LNCaP clone FGC (cell line): ENCODE measurements around the gene TMEM185A.
"Not testable (repeated sequence)": the region's sequence is repeated elsewhere in the genome, so short reads cannot be mapped to it uniquely, and the experiment has no call there.

Source experiments
- DNase-seq: peaks from one replicate; pipeline ENCODE4 v3.0.0-alpha.2; 2011; ENCODE audit warnings: low read depth
- H3K4me3 ChIP-seq: 2 replicates; pipeline ENCODE4 v1.5.1; 2011; ENCODE audit warnings: mild to moderate bottlenecking, low read depth, low read length, control low read depth
- CTCF ChIP-seq: IDR thresholded peaks from 2 replicates; pipeline ENCODE4 v1.5.1; 2012; ENCODE audit warnings: mild to moderate bottlenecking; ENCODE audit not compliant: control insufficient read depth, insufficient read depth; ENCODE audit errors: extremely low read depth

Gene TMEM185A

GRCh38 chrX:149611623-149612175, 19.9 kb downstream of the TMEM185A start:
- no peak for TF ChIP-seq CTCF
- DNase-seq: no peak

GRCh38 chrX:149610511-149610910, 21.1 kb downstream of the TMEM185A start:
- DNase-seq: no peak
- no peak overlapping the region for H3K4me3 ChIP-seq
- no peak for TF ChIP-seq CTCF

More at GRCh38 chrX:149611623-149612175, 19.9 kb downstream of the TMEM185A start:
- H3K4me3 ChIP-seq: no peak overlapping the region

DNA sequence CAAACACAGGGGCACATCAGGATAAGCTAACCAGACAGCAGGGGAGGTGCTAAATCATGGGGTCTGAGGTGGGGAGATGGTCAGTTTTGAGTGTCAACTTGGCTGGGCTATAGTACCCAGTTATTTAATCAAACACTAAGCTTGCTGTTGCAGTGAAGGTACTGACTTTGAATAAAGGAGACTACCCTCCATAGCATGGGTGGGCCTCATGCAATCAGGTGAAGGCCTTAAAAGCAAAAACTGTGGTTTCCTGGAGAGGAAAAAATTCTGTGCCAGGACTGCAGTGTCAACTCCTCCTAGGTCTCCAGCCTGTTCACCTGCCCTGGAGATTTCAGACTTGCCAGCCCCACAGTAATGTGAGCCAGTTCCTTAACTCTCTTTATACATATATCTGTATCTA, 23.9 kb downstream of the TMEM185A start:
- TF ChIP-seq CTCF: no peak
- DNase-seq: no peak
- H3K4me3 ChIP-seq: no peak overlapping the region

- DNase-seq, H3K4me3 ChIP-seq: not testable (repeated sequence)
These were observed 26.2 kb downstream of the TMEM185A start for GRCh38 chrX:149605248-149605885.

DNA sequence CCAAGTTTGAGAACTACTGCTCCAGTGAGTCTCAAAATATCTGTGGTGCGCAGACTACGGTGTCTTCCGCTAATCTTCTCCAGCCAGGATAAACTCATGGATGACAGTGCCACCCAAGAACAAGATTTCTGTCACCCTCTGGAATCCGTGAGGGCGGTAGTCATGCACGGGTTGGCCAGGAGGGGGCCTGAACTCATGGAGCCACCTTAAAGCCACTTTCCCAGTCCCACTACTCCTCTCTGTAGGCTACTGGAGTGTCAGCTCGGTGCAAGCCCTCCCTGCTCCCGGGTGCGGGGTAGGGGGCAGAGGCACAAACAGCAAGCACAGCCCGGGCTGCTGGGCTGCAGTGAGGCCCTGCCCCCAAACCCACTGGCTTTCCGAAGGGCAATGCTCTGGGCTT, 33.0 kb downstream of the TMEM185A start:
- not testable (repeated sequence) for H3K4me3 ChIP-seq, DNase-seq
- TF ChIP-seq CTCF: 0 out of 2 replicates have a peak, but pooled peaks have one; percentile 10

DNA sequence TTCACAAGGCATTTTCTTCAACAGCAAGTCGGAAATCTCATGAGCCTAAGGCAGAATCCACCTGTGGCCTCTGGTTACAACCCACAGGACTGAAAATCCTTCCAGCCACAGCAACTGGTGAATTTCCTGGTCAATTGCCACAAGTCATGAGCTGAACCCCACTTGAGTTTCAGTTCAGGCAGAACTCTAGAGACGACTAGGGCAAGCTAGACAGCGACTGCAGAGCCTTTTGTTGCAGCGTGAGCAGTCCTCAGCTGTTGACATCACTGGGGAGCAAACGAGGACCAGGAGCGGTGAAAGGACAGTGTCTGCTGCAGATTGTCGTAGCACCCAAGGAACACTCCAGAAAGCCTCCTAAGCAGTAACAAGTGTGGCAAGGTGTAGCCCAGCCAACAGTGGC, 35.6 kb downstream of the TMEM185A start:
- not testable (repeated sequence) for DNase-seq

DNA sequence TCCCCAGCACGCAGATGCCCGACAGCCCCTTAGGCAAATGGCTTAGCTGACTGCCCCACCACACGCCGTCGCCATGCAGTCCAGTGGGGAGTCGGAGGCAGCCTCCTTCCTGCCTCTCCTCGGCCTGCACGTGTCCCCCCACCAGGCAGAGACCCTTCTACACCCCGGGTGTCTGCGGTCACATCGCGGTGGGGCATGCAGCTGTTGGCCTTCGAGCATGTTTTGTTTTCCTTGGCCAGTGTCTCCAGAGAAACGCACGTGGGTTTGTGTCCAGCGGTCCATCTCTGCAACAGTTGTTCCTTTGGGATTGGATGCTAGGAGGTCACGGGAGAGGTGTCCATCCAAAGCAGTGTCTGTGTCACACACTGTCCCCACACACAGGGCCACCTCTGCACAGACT, 36.4 kb downstream of the TMEM185A start, which contains the start of gene HSFX2:
HSFX2 (minus strand) TSS at position 101 of the 400 bp plus-strand sequence. CDS start 614 bp downstream, outside the sequence.
- not testable (repeated sequence) for DNase-seq, H3K4me3 ChIP-seq

More for the DNA sequence above, 35.6 kb downstream of the TMEM185A start:
- not testable (repeated sequence) for H3K4me3 ChIP-seq

GRCh38 chrX:149590993-149591392, 40.6 kb downstream of the TMEM185A start:
- H3K4me3 ChIP-seq, DNase-seq: not testable (repeated sequence)

DNA sequence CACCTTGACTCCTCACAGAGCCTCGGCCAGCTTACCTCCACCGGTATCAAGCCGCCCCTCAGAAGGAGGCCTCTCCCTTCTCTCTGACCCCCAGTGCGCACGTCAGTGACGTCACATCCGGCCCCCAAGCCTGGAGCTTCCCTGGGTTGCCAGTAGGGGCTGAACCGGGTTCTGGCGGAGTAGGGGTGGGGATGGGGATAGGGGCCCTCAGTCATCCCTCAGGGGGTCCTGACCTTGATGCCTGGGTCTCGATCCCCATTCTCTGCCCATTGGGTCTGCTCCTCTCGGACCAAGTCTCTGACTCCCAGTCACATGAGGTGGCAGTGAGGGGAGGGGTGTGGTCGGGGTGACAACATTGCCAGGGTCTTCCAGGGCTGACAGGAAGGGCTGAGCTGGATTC, 44.2 kb downstream of the TMEM185A start, which contains the start of gene MAGEA9B:
MAGEA9B (minus strand) TSS at position 101 of the 400 bp plus-strand sequence. CDS start 4,280 bp downstream, outside the sequence.
- H3K4me3 ChIP-seq, DNase-seq: not testable (repeated sequence)

DNA sequence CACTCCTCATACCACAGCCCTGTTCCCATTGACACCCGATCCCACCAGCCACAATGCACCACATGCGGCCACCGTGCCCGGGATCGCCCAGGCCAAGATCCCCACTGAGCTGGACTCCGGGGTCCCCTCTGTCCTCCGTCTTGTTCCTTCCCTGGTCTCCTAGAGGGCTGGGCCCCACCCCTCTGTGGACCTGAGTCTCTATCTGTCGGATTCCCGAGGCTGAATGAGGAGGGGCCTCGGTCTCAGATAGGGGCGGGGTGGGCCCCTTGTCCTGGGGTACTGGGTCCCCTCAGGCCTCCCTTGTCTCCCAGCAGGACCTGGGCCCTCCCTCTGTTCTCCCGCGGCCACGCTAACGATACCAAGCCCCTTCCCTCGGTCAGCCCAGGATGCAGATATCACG, 46.0 kb downstream of the TMEM185A start:
- not testable (repeated sequence) for DNase-seq, H3K4me3 ChIP-seq

DNA sequence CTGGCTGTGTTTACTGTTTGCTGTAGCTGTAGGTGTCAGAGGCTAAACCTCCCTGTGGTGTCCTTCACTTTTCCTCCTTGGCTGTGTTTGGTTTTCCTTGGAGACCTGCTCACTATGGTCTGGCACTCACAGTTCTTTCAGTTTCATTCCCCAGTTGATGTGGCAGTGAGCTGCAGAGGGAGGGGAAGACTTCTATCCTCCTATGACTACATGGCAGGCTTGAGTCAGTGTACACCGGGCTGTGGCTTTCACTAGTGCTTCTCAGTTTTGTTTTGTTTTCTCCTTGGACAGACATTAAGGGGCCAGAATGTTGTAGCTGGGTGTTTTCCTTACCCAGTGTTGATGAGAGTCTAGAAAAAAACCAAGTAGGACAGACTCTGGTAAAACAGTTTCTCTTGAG, 58.1 kb downstream of the TMEM185A start:
- not testable (repeated sequence) for DNase-seq, H3K4me3 ChIP-seq
